ENCODE measurements around the gene IGSF3.

Gene IGSF3

DNA sequence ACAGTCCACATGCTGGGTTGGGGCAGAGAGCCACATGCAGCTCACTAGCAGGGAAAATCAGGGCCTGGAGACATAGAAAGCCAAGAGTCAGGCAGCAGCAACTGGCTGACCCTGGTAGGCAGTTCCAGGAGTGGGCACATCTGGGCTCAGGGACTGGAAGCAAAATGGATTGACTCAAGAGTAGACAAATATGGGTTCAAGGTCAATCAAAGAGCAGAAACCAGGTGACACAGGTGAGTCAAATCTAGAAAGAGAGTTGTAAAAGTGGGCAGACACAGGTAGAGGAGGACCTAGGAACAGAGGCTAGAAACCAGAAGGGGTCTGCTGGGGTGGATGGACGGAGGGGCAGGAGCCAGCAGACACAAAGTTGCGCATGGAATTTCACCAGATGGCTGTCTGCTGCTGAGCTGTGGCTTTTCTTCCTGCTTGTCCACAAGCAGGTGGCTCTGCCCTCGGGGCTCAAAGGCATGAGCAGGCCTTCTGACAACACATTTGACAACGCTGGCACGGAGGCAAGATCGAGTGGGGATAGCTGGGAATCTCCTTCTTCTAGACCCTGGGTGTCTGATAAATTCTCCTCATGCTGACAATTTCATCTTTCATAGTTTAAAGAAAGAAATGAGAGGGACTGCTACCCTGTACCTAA is 40.8 kb upstream of the IGSF3 start:
- TF ChIP-seq, protein P1, sequence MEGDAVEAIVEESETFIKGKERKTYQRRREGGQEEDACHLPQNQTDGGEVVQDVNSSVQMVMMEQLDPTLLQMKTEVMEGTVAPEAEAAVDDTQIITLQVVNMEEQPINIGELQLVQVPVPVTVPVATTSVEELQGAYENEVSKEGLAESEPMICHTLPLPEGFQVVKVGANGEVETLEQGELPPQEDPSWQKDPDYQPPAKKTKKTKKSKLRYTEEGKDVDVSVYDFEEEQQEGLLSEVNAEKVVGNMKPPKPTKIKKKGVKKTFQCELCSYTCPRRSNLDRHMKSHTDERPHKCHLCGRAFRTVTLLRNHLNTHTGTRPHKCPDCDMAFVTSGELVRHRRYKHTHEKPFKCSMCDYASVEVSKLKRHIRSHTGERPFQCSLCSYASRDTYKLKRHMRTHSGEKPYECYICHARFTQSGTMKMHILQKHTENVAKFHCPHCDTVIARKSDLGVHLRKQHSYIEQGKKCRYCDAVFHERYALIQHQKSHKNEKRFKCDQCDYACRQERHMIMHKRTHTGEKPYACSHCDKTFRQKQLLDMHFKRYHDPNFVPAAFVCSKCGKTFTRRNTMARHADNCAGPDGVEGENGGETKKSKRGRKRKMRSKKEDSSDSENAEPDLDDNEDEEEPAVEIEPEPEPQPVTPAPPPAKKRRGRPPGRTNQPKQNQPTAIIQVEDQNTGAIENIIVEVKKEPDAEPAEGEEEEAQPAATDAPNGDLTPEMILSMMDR (conservative IDR thresholded peaks at IDR 0.05; ENCODE audit: low read depth, low read length), result no peak
- Histone ChIP-seq H3K9ac (no peak overlapping the region), H3K27ac (no peak overlapping the region), H3K27me3 (ENCODE audit: insufficient read depth, low read depth) (no peaks in the 10 kb centered on the region), H3K4me2 (no peak overlapping the region), H2AFZ (ENCODE audit: low read depth) (no peak overlapping the region), H3K4me3 (IDR thresholded peaks at IDR 0.05; ENCODE audit: insufficient read depth, low read depth, low read length) (no peak overlapping the region), H3K4me1 (ENCODE audit: low read depth, poor library complexity, severe bottlenecking) (no peaks in the 10 kb centered on the region), H4K20me1 (ENCODE audit: insufficient read depth) (no peaks in the 10 kb centered on the region), H3K79me2 (ENCODE audit: insufficient read depth, low read depth) (no peaks in the 10 kb centered on the region), H3K36me3 (ENCODE audit: insufficient read depth) (no peaks in the 10 kb centered on the region)

DNA sequence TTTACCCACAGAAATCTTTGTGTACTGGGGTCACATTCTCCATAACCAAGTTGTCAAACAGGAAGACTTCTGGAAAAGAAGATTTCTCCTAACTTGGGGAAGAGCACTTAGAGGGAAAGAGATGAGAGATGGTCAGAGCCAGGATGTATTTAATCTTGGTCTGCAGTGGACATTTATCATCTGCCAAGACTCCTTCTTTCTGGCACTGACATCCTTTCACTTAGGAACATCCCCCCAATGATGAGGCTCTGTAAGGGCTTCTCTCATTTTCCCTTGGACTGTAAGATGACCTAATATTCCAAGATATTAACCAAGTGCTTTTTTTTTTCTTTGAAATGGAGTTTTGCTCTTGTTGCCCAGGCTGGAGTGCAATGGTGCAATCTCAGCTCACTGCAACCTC is 39.3 kb upstream of the IGSF3 start:
- no peak overlapping the region for H3K27ac ChIP-seq
- no peaks in the 10 kb centered on the region for H3K27me3 ChIP-seq (ENCODE audit: insufficient read depth, low read depth)
- no peak overlapping the region for H3K4me3 ChIP-seq (IDR thresholded peaks at IDR 0.05; ENCODE audit: insufficient read depth, low read depth, low read length)
- H3K9ac ChIP-seq, result no peak overlapping the region
- no peak overlapping the region for H2AFZ ChIP-seq (ENCODE audit: low read depth)
- no peaks in the 10 kb centered on the region for H3K79me2 ChIP-seq (ENCODE audit: insufficient read depth, low read depth)
- no peaks in the 10 kb centered on the region for H4K20me1 ChIP-seq (ENCODE audit: insufficient read depth)
- TF ChIP-seq, protein P1 (conservative IDR thresholded peaks at IDR 0.05; ENCODE audit: low read depth, low read length), result no peak
- no peak overlapping the region for H3K4me2 ChIP-seq
- H3K36me3 ChIP-seq (ENCODE audit: insufficient read depth), result no peaks in the 10 kb centered on the region
- no peaks in the 10 kb centered on the region for H3K4me1 ChIP-seq (ENCODE audit: low read depth, poor library complexity, severe bottlenecking)

DNA sequence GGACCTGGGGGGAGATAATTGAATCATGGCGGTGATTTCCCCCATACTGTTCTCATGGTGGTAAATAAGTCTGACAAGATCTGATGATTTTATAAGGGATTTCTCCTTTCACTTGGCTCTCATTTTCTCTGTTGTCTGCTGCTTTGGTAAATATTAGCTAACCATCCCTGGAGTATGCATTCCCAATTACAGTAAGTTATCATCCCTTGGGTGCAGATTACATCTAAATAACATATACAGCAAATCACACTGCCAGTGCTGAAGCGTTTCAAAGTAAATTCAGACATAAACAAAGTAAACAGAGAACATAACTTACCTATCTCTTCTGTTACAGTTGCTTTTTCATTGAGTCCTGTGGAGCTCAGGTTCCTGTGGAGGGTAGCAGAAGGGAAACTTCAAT is 38.6 kb upstream of the IGSF3 start:
- TF ChIP-seq, protein P1 (conservative IDR thresholded peaks at IDR 0.05; ENCODE audit: low read depth, low read length), result no peak
- Histone ChIP-seq H3K4me2 (no peak overlapping the region), H3K27ac (no peak overlapping the region), H4K20me1 (ENCODE audit: insufficient read depth) (no peaks in the 10 kb centered on the region), H3K9ac (no peak overlapping the region), H3K79me2 (ENCODE audit: insufficient read depth, low read depth) (no peaks in the 10 kb centered on the region), H3K4me3 (IDR thresholded peaks at IDR 0.05; ENCODE audit: insufficient read depth, low read depth, low read length) (no peak overlapping the region), H3K4me1 (ENCODE audit: low read depth, poor library complexity, severe bottlenecking) (no peaks in the 10 kb centered on the region), H3K27me3 (ENCODE audit: insufficient read depth, low read depth) (no peaks in the 10 kb centered on the region), H3K36me3 (ENCODE audit: insufficient read depth) (no peaks in the 10 kb centered on the region), H2AFZ (ENCODE audit: low read depth) (no peak overlapping the region)

DNA sequence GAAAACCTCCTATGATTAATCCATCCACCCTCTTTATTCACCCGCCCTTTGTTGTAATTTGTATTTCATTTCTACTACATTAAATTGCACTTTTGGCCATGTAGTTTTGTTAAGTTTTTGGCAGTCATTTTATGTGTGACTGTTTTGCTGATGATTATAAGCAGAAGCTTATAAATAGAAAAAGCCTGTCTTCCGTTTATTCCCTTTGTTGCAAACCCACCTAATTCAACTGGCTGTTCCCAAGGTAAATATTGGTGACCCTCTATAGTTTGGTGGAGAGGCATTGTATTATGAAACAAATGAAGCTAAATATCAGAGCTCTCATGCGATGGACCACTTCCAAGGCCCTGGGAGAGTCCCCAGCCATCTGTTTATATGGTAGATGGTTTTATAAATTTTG is 36.7 kb upstream of the IGSF3 start:
- TF ChIP-seq, protein P1 (conservative IDR thresholded peaks at IDR 0.05; ENCODE audit: low read depth, low read length), result no peak
- Histone ChIP-seq H3K4me3 (IDR thresholded peaks at IDR 0.05; ENCODE audit: insufficient read depth, low read depth, low read length) (no peak overlapping the region), H3K27me3 (ENCODE audit: insufficient read depth, low read depth) (no peaks in the 10 kb centered on the region), H3K4me1 (ENCODE audit: low read depth, poor library complexity, severe bottlenecking) (no peaks in the 10 kb centered on the region), H3K27ac (no peak overlapping the region), H3K4me2 (no peak overlapping the region), H3K79me2 (ENCODE audit: insufficient read depth, low read depth) (no peaks in the 10 kb centered on the region), H3K36me3 (ENCODE audit: insufficient read depth) (no peaks in the 10 kb centered on the region), H2AFZ (ENCODE audit: low read depth) (no peak overlapping the region), H4K20me1 (ENCODE audit: insufficient read depth) (no peaks in the 10 kb centered on the region), H3K9ac (no peak overlapping the region)

Data from KMS-11 (cell line).